Measurements from ENCODE around the gene TGFB1I1.

The TGFB1I1 gene

GRCh38 chr16:31452631-31453106 lies 19.3 kb upstream of the TGFB1I1 start:
- DNase-seq = no peak

DNA sequence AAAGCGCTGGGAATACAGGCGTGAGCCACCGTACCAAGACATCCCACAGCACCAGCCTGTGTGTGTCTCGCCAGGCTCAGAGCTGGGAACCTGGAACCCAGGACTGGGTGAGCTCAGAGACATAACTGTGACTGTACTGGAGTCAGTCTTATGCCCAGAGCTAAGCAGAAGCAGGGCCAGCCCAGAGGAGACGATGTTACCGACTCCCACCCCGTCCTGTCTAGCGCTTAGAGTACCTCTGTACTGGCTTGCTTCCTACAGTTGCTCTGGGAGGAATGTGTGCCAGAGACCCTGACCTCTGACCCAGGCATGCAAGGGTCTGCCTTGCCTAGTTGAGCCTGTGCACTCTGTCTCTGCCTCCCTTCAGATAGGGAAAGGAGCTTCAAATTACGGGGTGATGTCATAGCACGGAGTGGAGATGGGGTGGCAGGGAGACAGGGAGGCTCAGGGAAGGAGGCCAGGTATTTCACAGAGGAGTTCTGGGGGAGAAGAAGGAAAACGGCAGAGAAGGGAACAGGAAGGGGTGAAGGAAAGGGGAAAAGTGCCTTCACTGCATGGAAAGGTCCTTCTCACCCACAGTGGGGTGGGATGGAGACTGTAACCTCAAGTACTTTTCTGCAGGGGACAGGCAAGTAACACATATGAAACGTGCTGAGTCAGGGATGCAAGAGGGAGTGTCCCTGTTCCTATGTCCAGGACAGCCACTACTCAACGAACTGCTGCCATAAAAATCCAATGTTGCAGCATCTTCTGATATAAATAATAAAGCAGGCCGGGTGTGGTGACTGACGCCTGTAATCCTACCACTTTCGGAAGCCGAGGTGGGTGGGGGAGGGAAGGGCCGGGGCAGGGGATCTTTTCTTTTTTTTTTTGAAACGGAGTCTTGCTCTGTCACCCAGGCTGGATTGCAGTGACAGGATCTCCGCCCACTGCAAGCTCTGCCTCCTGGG lies 18.4 kb upstream of the TGFB1I1 start:
- DNase-seq = no peak

DNA sequence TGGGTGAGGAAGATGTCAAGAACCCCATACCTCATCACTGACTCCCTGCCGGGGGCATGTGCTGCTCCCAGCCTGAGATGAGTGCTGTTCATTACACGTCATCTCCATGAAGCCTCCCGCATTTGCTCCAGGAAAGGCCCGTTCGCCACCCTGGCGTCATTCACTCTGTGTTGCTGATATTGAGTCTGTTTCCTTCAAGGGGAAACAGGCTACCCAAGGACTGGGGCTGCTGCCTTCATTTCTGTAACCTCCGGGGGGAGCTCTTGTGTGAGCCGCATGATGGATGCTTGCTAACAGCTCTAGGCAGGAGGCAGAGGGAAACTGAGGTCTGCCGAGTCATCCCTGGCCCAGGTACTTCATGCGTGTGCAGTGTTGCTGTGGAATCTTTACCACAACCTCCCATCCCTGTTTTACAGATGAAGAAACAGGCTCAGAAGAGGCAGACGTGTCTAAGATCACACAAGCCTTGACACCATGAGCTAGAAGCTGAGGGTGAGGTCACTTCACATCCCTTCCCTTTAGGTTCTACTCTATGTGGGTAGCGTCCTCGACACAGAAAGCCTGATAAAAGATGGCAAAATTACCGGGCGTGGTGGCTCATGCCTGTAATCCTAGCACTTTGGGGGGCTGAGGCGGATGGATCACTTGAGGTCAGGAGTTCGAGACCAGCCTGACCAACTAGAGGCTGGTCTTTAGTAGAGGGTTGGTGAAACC lies 16.2 kb upstream of the TGFB1I1 start:
- no peak for DNase-seq

GRCh38 chr16:31456988-31457360 lies 15.0 kb upstream of the TGFB1I1 start:
- no peak for DNase-seq

DNA sequence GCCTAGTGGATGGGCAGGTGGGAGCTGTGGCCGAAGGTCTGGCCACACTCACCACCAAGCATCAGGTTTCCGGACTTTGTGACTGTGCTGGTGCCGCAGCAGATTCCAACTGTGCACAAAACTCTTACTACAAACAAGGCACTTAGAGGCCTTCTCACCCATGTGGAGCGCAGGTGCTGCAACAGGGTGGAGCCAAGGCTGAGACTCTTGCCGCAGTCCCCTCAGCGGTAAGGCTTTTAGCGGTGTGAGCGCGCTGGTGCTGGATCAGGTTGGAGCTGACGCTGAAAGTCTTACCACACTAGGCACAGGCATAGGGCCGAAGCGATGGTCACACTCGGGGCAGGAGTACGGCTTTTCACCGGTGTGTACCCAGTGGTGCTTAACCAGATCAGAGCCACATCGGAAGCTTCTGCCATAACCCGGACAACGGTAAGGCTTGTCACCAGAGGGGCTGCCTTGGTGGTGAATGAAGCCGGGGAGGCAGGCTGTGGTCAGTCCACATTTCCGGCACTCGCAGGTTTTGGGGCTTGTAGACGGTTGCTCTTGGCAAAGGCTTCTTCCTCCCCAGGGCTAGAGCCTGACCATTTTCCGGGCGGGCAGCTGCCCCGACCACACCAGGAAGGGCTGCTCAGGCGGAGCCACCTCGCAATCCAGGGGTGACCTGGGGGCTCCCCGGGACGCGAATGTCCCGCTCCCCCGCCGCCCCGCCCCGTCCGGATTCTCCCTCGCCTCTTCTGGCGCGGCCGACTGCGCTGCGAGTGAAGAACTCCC lies 13.7 kb upstream of the TGFB1I1 start:
- peak; percentile 67 for DNase-seq

GRCh38 chr16:31458844-31459686 lies 12.9 kb upstream of the TGFB1I1 start, which contains the start of gene ARMC5:
Gene ARMC5 (plus strand): TSS chr16:31459501. CDS start chr16:31459525, 24 bp downstream.
- peak; percentile 98 for DNase-seq

DNA sequence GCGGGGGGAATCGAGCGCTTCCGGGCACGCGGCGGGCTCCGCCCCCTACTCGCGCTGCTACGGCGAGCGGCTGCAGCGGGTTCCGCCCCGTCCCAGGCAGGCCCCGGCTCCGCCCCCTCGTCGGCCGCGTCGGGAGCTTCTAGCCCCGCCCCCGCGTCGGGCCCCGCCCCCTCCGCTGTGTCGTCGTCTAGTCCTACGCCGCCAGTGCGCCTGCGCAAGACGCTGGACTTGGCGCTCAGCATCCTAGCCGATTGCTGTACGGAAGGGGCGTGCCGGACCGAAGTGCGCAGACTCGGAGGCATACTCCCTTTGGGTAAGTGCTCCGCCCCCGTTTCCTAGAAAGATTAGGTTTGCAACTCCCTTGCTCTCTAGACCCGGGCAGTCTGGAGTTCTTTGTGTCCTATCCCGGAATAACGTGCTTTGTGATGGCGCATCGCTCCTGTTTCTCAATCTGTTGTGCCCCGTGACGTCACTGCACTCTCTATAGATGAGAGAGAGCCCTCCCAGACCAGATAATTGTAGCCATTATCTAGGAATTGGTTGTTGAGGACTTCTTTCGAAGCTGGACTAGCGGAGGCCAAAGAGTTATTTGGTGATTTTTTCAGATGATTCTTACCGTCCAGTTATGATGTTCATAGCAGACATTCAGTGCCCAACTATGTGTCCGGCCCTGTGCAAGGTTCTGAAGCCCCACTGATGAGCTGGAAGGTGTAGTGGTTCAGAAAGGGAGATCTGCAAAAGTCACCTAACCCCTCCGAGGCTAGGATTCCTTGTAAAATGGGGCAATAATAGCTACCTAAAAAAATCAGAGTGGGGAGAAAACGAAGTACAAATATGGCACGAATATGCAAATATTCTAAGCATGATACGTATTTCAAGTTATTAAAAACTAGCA lies 12.0 kb upstream of the TGFB1I1 start:
- peak; percentile 100 for DNase-seq

DNA sequence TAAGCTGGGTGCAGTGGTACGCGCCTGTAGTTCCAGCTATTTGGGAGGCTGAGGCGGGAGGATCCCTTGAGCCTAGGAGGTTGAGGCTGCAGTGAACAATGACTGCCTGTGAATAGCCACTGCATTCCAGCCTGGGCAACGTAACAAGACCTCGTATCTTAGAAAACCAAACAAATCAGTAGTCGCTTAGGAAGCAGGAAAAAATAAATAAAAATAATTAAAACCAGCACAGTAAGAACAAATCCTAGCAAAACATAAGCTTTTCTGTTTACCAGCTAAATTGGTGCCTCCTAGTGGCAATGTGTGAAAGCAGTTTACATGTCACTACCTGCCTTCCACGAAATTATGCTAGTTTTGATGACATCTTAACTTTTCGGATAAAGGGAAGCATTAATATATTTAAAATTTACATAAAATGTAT lies 11.4 kb upstream of the TGFB1I1 start:
- peak; percentile 26 for DNase-seq

GRCh38 chr16:31461201-31461920 lies 10.6 kb upstream of the TGFB1I1 start:
- peak; percentile 16 for DNase-seq

- peak; percentile 24 for DNase-seq
Measured at GRCh38 chr16:31461921-31462804, 9.8 kb upstream of the TGFB1I1 start.

DNA sequence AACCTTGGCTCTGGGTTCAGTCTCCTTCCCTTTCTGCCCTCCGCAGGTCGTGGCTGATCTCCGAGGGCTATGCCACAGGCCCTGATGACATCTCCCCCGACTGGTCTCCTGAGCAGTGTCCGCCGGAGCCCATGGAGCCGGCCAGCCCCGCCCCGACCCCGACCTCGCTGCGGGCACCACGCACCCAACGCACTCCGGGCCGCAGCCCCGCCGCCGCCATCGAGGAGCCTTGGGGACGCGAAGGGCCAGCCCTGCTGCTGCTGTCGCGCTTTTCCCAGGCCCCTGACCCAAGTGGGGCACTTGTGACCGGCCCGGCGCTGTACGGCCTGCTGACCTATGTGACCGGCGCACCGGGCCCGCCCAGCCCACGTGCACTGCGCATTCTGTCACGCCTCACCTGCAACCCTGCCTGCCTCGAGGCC lies 7.6 kb upstream of the TGFB1I1 start:
- peak; percentile 24 for DNase-seq

- peak; percentile 15 for DNase-seq
Measured at GRCh38 chr16:31464781-31465260, 7.1 kb upstream of the TGFB1I1 start.

DNA sequence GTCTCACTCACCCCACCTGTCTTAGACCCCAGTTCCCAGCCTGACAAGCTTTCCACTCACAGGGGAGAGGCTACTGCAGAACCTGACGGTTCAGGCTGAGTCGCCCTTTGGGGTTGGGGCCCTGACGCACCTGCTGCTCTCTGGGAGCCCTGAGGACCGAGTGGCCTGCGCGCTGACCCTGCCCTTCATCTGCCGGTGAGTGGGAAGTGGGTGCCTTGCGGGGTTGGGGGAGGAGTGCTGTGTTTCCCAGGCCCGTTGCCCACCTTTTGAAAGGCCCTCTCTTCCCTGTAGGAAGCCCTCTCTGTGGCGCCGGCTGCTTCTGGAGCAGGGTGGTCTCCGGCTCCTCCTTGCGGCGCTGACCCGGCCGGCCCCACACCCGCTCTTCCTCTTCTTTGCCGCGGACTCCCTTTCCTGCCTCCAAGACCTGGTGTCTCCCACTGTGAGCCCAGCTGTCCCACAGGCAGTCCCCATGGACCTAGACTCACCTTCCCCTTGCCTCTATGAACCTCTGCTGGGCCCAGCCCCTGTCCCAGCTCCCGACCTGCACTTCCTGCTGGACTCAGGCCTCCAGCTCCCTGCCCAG lies 6.1 kb upstream of the TGFB1I1 start:
- DNase-seq = no peak

DNA sequence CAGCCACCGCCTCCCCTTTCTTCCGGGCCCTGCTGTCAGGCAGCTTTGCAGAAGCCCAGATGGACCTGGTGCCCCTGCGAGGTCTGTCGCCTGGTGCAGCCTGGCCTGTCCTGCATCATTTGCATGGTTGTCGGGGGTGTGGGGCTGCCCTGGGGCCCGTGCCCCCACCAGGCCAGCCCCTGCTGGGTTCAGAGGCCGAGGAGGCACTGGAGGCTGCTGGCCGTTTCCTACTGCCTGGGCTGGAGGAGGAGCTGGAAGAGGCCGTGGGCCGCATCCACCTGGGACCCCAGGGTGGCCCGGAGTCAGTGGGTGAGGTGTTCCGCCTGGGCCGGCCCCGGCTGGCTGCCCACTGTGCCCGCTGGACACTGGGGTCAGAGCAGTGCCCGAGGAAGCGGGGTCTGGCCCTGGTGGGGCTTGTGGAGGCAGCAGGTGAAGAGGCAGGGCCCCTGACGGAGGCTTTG lies 5.5 kb upstream of the TGFB1I1 start:
- no peak for DNase-seq

DNA sequence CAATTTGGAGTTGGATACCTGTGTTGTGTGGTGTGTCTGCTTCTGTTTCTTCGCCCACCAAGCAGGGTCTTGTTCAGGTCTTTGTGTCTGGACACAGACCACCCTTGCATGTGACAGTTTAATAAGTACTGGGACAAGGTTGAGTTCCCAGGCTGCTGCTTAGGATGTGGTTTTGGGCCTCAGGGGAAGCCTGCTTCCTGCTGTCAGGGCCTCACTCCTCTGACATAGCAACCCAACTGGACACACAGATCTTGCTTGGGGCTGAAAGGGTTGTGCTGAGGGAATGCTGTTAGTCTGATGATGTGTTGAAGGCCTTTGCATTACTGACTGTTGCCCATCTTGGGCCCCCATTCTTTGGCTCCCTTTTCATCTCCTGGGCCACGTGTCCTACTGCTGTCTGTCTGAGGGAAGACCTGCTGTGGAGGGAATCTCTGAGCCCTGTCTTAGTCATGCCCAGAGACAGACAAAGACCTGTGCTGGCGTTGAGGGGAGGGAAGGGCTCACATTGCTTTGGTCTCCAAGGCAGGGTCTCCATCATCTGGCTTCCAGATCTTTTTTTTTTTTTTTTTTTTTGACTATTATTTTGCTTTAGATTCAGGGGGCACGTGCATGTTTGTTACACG lies 4.7 kb upstream of the TGFB1I1 start:
- no peak for DNase-seq

DNA sequence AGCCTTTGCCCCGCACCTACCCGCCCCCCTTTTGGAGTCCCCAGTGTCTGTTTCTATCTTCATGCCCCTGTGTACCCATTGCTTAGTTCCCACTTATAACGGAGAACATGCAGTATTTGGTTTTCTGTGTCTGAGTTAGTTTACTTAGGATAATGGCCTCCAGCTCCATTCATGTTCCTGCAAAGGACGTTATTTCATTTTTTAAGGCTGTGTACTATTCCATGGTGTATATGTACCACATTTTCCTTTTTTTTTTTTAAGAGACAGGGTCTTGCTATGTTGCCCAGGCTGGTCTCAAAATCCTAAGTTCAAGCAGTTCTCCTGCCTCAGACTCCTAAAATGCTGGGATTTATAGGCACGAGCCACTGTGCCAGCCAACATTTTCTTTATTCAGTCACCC lies 4.1 kb upstream of the TGFB1I1 start:
- no peak for DNase-seq

- no peak for DNase-seq
Measured at GRCh38 chr16:31470615-31471014, 1.3 kb upstream of the TGFB1I1 start.
